DOHH2 (cell line): ENCODE measurements around the gene XRN2.

Source experiments
- H3F3A ChIP-seq: fragments of 200-600 bp; sonication (generic), shearing (Covaris generic); 2 replicates; pipeline ENCODE4 v1.6.0; 2016; ENCODE audit warnings: antibody characterized with exemption, mild to moderate bottlenecking; ENCODE audit not compliant: control insufficient read depth, insufficient read depth
- H3K27ac ChIP-seq: fragments of 200-600 bp; sonication (generic); 2 replicates; pipeline ENCODE4 v1.5.1; 2014; ENCODE audit warnings: low read depth, mild to moderate bottlenecking, low read length, moderate library complexity
- H3K27me3 ChIP-seq: fragments of 200-600 bp; sonication (generic); 2 replicates; pipeline ENCODE4 v1.6.1; 2014; ENCODE audit warnings: mild to moderate bottlenecking, low read length, mixed read lengths; ENCODE audit not compliant: control insufficient read depth
- H3K36me3 ChIP-seq: fragments of 200-600 bp; sonication (generic); 2 replicates; pipeline ENCODE4 v1.6.1; 2014; ENCODE audit warnings: mild to moderate bottlenecking, low read length, moderate library complexity, mixed read lengths; ENCODE audit not compliant: control insufficient read depth
- H3K4me1 ChIP-seq: fragments of 200-600 bp; sonication (generic); 2 replicates; pipeline ENCODE4 v1.6.1; 2014; ENCODE audit warnings: mild to moderate bottlenecking, low read length, mixed read lengths; ENCODE audit not compliant: control insufficient read depth
- H3K4me2 ChIP-seq: fragments of 200-600 bp; sonication (generic); 2 replicates; pipeline ENCODE4 v1.6.0; 2014; ENCODE audit warnings: mild to moderate bottlenecking, low read length, moderate library complexity
- H3K4me3 ChIP-seq: fragments of 200-600 bp; sonication (generic); 2 replicates; pipeline ENCODE4 v1.5.1; 2014; ENCODE audit warnings: mild to moderate bottlenecking, low read length, mixed read lengths
- H3K79me2 ChIP-seq: fragments of 200-600 bp; sonication (generic); 2 replicates; pipeline ENCODE4 v1.6.1; 2014; ENCODE audit warnings: mild to moderate bottlenecking, low read length, mixed read lengths; ENCODE audit not compliant: control insufficient read depth
- H3K9me2 ChIP-seq: fragments of 200-600 bp; sonication (generic); replicated peaks from 2 replicates; pipeline ENCODE4 v1.6.1; 2014; ENCODE audit warnings: mild to moderate bottlenecking, low read length, mixed read lengths; ENCODE audit not compliant: control insufficient read depth
- H3K9me3 ChIP-seq: fragments of 200-600 bp; sonication (generic); 2 replicates; pipeline ENCODE4 v1.6.1; 2014; ENCODE audit warnings: antibody characterized with exemption, low read length, mixed read lengths; ENCODE audit not compliant: control insufficient read depth, insufficient read depth
- H4K20me1 ChIP-seq: fragments of 200-600 bp; sonication (generic); 2 replicates; pipeline ENCODE4 v1.6.0; 2014; ENCODE audit warnings: low read depth, mild to moderate bottlenecking, antibody characterized with exemption, low read length, moderate library complexity; ENCODE audit not compliant: control insufficient read depth, insufficient read depth
- CTCF ChIP-seq: fragments of 200-600 bp; sonication (generic); IDR thresholded peaks from one replicate; pipeline ENCODE4 v1.5.1; 2014; ENCODE audit warnings: antibody characterized with exemption, mild to moderate bottlenecking, low read depth, low read length; ENCODE audit not compliant: poor library complexity, severe bottlenecking
- EZH2phosphoT487 ChIP-seq: fragments of 200-600 bp; sonication (generic); IDR thresholded peaks from 2 replicates; pipeline ENCODE4 v1.6.1; 2017; ENCODE audit warnings: borderline replicate concordance, mild to moderate bottlenecking, antibody characterized with exemption, low read length, moderate library complexity, mixed read lengths

XRN2 gene

GRCh38 chr20:21272679-21273078, 30.5 kb upstream of the XRN2 start:
- H3K9me2 ChIP-seq = no peaks in the 10 kb centered on the region
- no peak overlapping the region for H3K4me2 ChIP-seq
- no peaks in the 10 kb centered on the region for H3K4me1 ChIP-seq
- H4K20me1 ChIP-seq = no peaks in the 10 kb centered on the region
- no peaks in the 10 kb centered on the region for H3F3A ChIP-seq
- H3K27ac ChIP-seq = no peak overlapping the region
- no peak overlapping the region for H3K4me3 ChIP-seq
- H3K79me2 ChIP-seq = no peaks in the 10 kb centered on the region
- no peaks in the 10 kb centered on the region for H3K36me3 ChIP-seq
- TF ChIP-seq CTCF (no peak), EZH2phosphoT487 (no peak)
- H3K27me3 ChIP-seq = no peaks in the 10 kb centered on the region
- H3K9me3 ChIP-seq = no peaks in the 10 kb centered on the region

GRCh38 chr20:21273755-21274386, 29.3 kb upstream of the XRN2 start:
- no peak for TF ChIP-seq CTCF
- no peak for TF ChIP-seq EZH2phosphoT487
- H3K4me3 ChIP-seq = no peak overlapping the region
- H3K27me3 ChIP-seq = no peaks in the 10 kb centered on the region; the same call in 1 of the 2 replicates

GRCh38 chr20:21278829-21279228, 24.3 kb upstream of the XRN2 start:
- no peaks in the 10 kb centered on the region for H3K79me2 ChIP-seq
- no peaks in the 10 kb centered on the region for H3K4me1 ChIP-seq
- TF ChIP-seq EZH2phosphoT487 (no peak), CTCF (no peak)
- no peaks in the 10 kb centered on the region for H4K20me1 ChIP-seq
- no peak overlapping the region for H3K27ac ChIP-seq
- no peaks in the 10 kb centered on the region for H3K9me2 ChIP-seq
- peaks cover 3% of the 10 kb centered on the region; the same call in 1 of the 2 replicates for H3K27me3 ChIP-seq
- H3F3A ChIP-seq = no peaks in the 10 kb centered on the region
- H3K4me2 ChIP-seq = no peak overlapping the region
- H3K4me3 ChIP-seq = no peak overlapping the region
- H3K9me3 ChIP-seq = no peaks in the 10 kb centered on the region
- H3K36me3 ChIP-seq = no peaks in the 10 kb centered on the region

More at GRCh38 chr20:21273755-21274386, 29.3 kb upstream of the XRN2 start:
- no peaks in the 10 kb centered on the region for H3K79me2 ChIP-seq
- no peaks in the 10 kb centered on the region for H3K9me3 ChIP-seq
- H3K4me1 ChIP-seq = no peaks in the 10 kb centered on the region
- no peak overlapping the region for H3K4me2 ChIP-seq
- no peak overlapping the region for H3K27ac ChIP-seq
- H3K9me2 ChIP-seq = no peaks in the 10 kb centered on the region
- H3F3A ChIP-seq = no peaks in the 10 kb centered on the region
- no peaks in the 10 kb centered on the region for H4K20me1 ChIP-seq
- H3K36me3 ChIP-seq = no peaks in the 10 kb centered on the region
